Astrocyte (in vitro differentiated cells and primary cell): ENCODE measurements around the gene PALM3. TPM values are rescaled to one million over a fixed set of nuclear protein-coding genes. Genes with fewer than 3 reads are reported as not detected.
A peak's percentile ranks its signal among the peaks of the same experiment; 100 is the strongest.
"Not testable (repeated sequence)": the region's sequence is repeated elsewhere in the genome, so short reads cannot be mapped to it uniquely, and the experiment has no call there.

Experiments used
- DNase-seq: peaks from one replicate; pipeline ENCODE4 v3.0.0-alpha.2; 2010; ENCODE audit warnings: low read depth
- FAIRE-seq: peaks from 2 replicates; lab custom pipeline; 2011; peaks lifted over from hg19 to GRCh38; lab: Jason Lieb, UNC
- H2AFZ ChIP-seq: 2 replicates; pipeline ENCODE4 v1.6.0; 2012; ENCODE audit warnings: low read depth, low read length, inconsistent platforms
- H3K27ac ChIP-seq: 2 replicates; pipeline ENCODE4 v1.5.1; 2011; ENCODE audit warnings: low read depth, low read length, inconsistent platforms
- H3K27me3 ChIP-seq: 2 replicates; pipeline ENCODE4 v1.6.0; 2011; ENCODE audit warnings: low read length, inconsistent platforms; ENCODE audit not compliant: insufficient read depth
- H3K36me3 ChIP-seq: 2 replicates; pipeline ENCODE4 v1.5.1; 2011; ENCODE audit warnings: low read length, inconsistent platforms; ENCODE audit not compliant: insufficient read depth
- H3K4me1 ChIP-seq: 2 replicates; pipeline ENCODE4 v1.5.1; 2011; ENCODE audit warnings: low read length, inconsistent platforms; ENCODE audit not compliant: insufficient read depth
- H3K4me2 ChIP-seq: 2 replicates; pipeline ENCODE4 v1.6.0; 2012; ENCODE audit warnings: low read length, inconsistent platforms
- H3K4me3 ChIP-seq: 2 replicates; pipeline ENCODE4 v1.5.1; 2011; ENCODE audit warnings: low read depth, mild to moderate bottlenecking, low read length, inconsistent platforms; ENCODE audit not compliant: insufficient read depth
- H3K79me2 ChIP-seq: 2 replicates; pipeline ENCODE4 v1.6.0; 2012; ENCODE audit warnings: mild to moderate bottlenecking, low read length, inconsistent platforms; ENCODE audit not compliant: insufficient read depth
- H3K9ac ChIP-seq: 2 replicates; pipeline ENCODE4 v1.6.0; 2012; ENCODE audit warnings: mild to moderate bottlenecking, low read length, inconsistent platforms
- H3K9me3 ChIP-seq: 2 replicates; pipeline ENCODE4 v1.5.1; 2012; ENCODE audit warnings: low read depth, mild to moderate bottlenecking, low read length, inconsistent platforms; ENCODE audit not compliant: insufficient read depth
- H4K20me1 ChIP-seq: 2 replicates; pipeline ENCODE4 v1.6.0; 2012; ENCODE audit warnings: low read length, inconsistent platforms; ENCODE audit not compliant: insufficient read depth
- H3K27ac Mint-ChIP-seq: one replicate; pipeline ENCODE4 v1.8.0; 2021; ENCODE audit warnings: mild to moderate bottlenecking, mixed read lengths; ENCODE audit not compliant: unreplicated experiment
- H3K27me3 Mint-ChIP-seq: one replicate; pipeline ENCODE4 v1.8.0; 2021; ENCODE audit warnings: low read depth, mixed read lengths; ENCODE audit not compliant: unreplicated experiment
- H3K36me3 Mint-ChIP-seq: one replicate; pipeline ENCODE4 v1.8.0; 2021; ENCODE audit warnings: low read depth, mixed read lengths; ENCODE audit not compliant: unreplicated experiment
- H3K4me1 Mint-ChIP-seq: one replicate; pipeline ENCODE4 v1.8.0; 2021; ENCODE audit warnings: low read depth, mixed read lengths; ENCODE audit not compliant: unreplicated experiment
- H3K4me3 Mint-ChIP-seq: one replicate; pipeline ENCODE4 v1.8.0; 2021; ENCODE audit warnings: mild to moderate bottlenecking, moderate library complexity, mixed read lengths; ENCODE audit not compliant: unreplicated experiment
- H3K9me3 Mint-ChIP-seq: one replicate; pipeline ENCODE4 v1.8.0; 2021; ENCODE audit warnings: mild to moderate bottlenecking, mixed read lengths; ENCODE audit not compliant: unreplicated experiment
- CTCF ChIP-seq: IDR thresholded peaks from 2 replicates; pipeline ENCODE4 v1.5.1; 2011; ENCODE audit warnings: low read depth, mild to moderate bottlenecking, inconsistent platforms, low read length, moderate library complexity; ENCODE audit not compliant: insufficient read depth
- EZH2 ChIP-seq: IDR thresholded peaks from 2 replicates; pipeline ENCODE4 v1.6.1; 2012; ENCODE audit warnings: mild to moderate bottlenecking, low read length, inconsistent platforms; ENCODE audit not compliant: insufficient read depth
- total RNA-seq: library from RNA; stranded (reverse); gene quantifications from 2 replicates; pipeline ENCODE4 v1.2.1, GENCODE V29; 2021

Gene PALM3
- total RNA-seq, 1 donor from 2014 or later: 1.6 TPM

GRCh38 chr19:14035706-14036105 lies 26.2 kb downstream of the PALM3 start:
- Histone ChIP-seq H3K9ac (no peak overlapping the region), H2AFZ (no peak overlapping the region), H3K4me2 (no peak overlapping the region), H3K36me3 (no peaks in the 10 kb centered on the region), H3K9me3 (no peaks in the 10 kb centered on the region), H3K27me3 (no peaks in the 10 kb centered on the region), H3K4me3 (no peak overlapping the region), H3K79me2 (no peaks in the 10 kb centered on the region), H4K20me1 (no peaks in the 10 kb centered on the region), H3K4me1 (peaks cover 2% of the 10 kb centered on the region), H3K27ac (no peak overlapping the region)
- Mint-ChIP-seq H3K4me3 (no peak overlapping the region), H3K4me1 (no peaks in the 10 kb centered on the region), H3K9me3 (no peaks in the 10 kb centered on the region), H3K36me3 (peaks cover 2% of the 10 kb centered on the region), H3K27ac (peak overlapping the region; percentile 77), H3K27me3 (peaks cover 5% of the 10 kb centered on the region)
- DNase-seq (peak; percentile 49), FAIRE-seq (no peak)
- TF ChIP-seq CTCF: no peak

GRCh38 chr19:14035159-14035558 lies 26.7 kb downstream of the PALM3 start:
- H2AFZ ChIP-seq, H3K27me3 Mint-ChIP-seq, H3K4me1 ChIP-seq, H3K4me3 Mint-ChIP-seq, H3K4me1 Mint-ChIP-seq, H3K4me3 ChIP-seq, H3K27ac Mint-ChIP-seq, H3K36me3 ChIP-seq, H4K20me1 ChIP-seq, H3K4me2 ChIP-seq, H3K36me3 Mint-ChIP-seq, H3K79me2 ChIP-seq, DNase-seq, H3K9ac ChIP-seq, FAIRE-seq, H3K9me3 Mint-ChIP-seq, H3K27me3 ChIP-seq, H3K27ac ChIP-seq, H3K9me3 ChIP-seq: not testable (repeated sequence)

GRCh38 chr19:14033946-14034345 lies 27.9 kb downstream of the PALM3 start:
- Histone ChIP-seq H3K4me2 (no peak overlapping the region), H4K20me1 (no peaks in the 10 kb centered on the region), H3K79me2 (no peaks in the 10 kb centered on the region), H3K9me3 (no peaks in the 10 kb centered on the region), H3K27me3 (no peaks in the 10 kb centered on the region), H3K9ac (no peak overlapping the region), H3K4me3 (no peak overlapping the region), H2AFZ (no peak overlapping the region), H3K4me1 (peaks cover 2% of the 10 kb centered on the region), H3K36me3 (no peaks in the 10 kb centered on the region), H3K27ac (no peak overlapping the region)
- Mint-ChIP-seq H3K4me1 (no peaks in the 10 kb centered on the region), H3K36me3 (peaks cover 2% of the 10 kb centered on the region), H3K27ac (no peak overlapping the region), H3K9me3 (no peaks in the 10 kb centered on the region), H3K4me3 (no peak overlapping the region), H3K27me3 (peaks cover 7% of the 10 kb centered on the region)
- FAIRE-seq: no peak
- TF ChIP-seq EZH2: no peak
- TF ChIP-seq CTCF: no peak
- DNase-seq: no peak
